Loucy (cell line): ENCODE results near the gene USP5.

ENCODE experiments used
- CTCF ChIP-seq: fragments of 200-600 bp; sonication (generic); conservative IDR thresholded peaks from 2 replicates; pipeline ENCODE4 v1.5.1; 2014; ENCODE audit warnings: mild to moderate bottlenecking, antibody characterized with exemption, low read length
- EZH2phosphoT487 ChIP-seq: fragments of 200-600 bp; IDR thresholded peaks from 2 replicates; pipeline ENCODE4 v1.6.1; 2018; ENCODE audit warnings: antibody characterized with exemption, mild to moderate bottlenecking, moderate library complexity, borderline replicate concordance

GRCh38 chr12:6842075-6842474 lies 9.9 kb upstream of the USP5 start:
- TF ChIP-seq CTCF: no peak
- TF ChIP-seq EZH2phosphoT487: no peak
